Measurements from ENCODE around the gene SPIRE1. TPM values are rescaled to one million over a fixed set of nuclear protein-coding genes. Genes with fewer than 3 reads are reported as not detected.

SPIRE1 gene
- total RNA-seq, 2 experiments from 2014 or later: 0.19 to 2.4 TPM

GRCh38 chr18:12577848-12578247 is 80.1 kb downstream of the SPIRE1 start:
- POLR2A ChIA-PET: no interaction called here
- intact Hi-C loops (cut with micrococcal nuclease; ENCODE audit: unreplicated experiment): no loop called here

GRCh38 chr18:12574494-12575185 is 83.3 kb downstream of the SPIRE1 start:
- no peak overlapping the region for H2AFZ ChIP-seq (ENCODE audit: low read length)
- TF ChIP-seq CTCF (conservative IDR thresholded peaks at IDR 0.05; ENCODE audit: low read length): no peak
- TF ChIP-seq EZH2phosphoT487 (IDR thresholded peaks at IDR 0.05; ENCODE audit: borderline replicate concordance, low read depth, low read length): no peak
- H3K9me3 ChIP-seq (ENCODE audit: low read length): no peaks in the 10 kb centered on the region
- H4K20me1 ChIP-seq (ENCODE audit: insufficient read depth, low read length): no peaks in the 10 kb centered on the region
- ChIA-PET CTCF (ENCODE audit: unreplicated experiment) (no interaction called here), POLR2A (no interaction called here)
- no peak for DNase-seq (ENCODE audit: low spot score)
- H3K9me2 ChIP-seq (ENCODE audit: insufficient read depth, low read length): no peaks in the 10 kb centered on the region
- no peak overlapping the region for H3K4me3 ChIP-seq (ENCODE audit: low read depth, low read length, poor library complexity, severe bottlenecking)
- no TSS peak for BruUV-seq (replicated peaks)
- H3K27ac ChIP-seq (ENCODE audit: low read depth, low read length, poor library complexity, severe bottlenecking): no peak overlapping the region
- no peaks in the 10 kb centered on the region for H3K79me2 ChIP-seq (ENCODE audit: insufficient read depth, low read depth, low read length)
- H3K36me3 ChIP-seq (ENCODE audit: insufficient read depth, low read length): no peaks in the 10 kb centered on the region
- intact Hi-C loops (cut with micrococcal nuclease; ENCODE audit: unreplicated experiment): no loop called here
- no peaks in the 10 kb centered on the region for H3K4me1 ChIP-seq (ENCODE audit: insufficient read depth, low read length, poor library complexity, severe bottlenecking)
- no peak overlapping the region for H3K4me2 ChIP-seq (ENCODE audit: low read length)

More at GRCh38 chr18:12577848-12578247, 80.1 kb downstream of the SPIRE1 start:
- no peaks in the 10 kb centered on the region for H3K4me1 ChIP-seq (ENCODE audit: insufficient read depth, low read length, poor library complexity, severe bottlenecking)
- H3K27ac ChIP-seq (ENCODE audit: low read depth, low read length, poor library complexity, severe bottlenecking): no peak overlapping the region
- H3K9me2 ChIP-seq (ENCODE audit: insufficient read depth, low read length): no peaks in the 10 kb centered on the region
- no peaks in the 10 kb centered on the region for H4K20me1 ChIP-seq (ENCODE audit: insufficient read depth, low read length)
- no TSS peak for BruUV-seq (replicated peaks)
- CTCF ChIA-PET (ENCODE audit: unreplicated experiment): no interaction called here
- no peak for DNase-seq (ENCODE audit: low spot score)
- no peaks in the 10 kb centered on the region for H3K9me3 ChIP-seq (ENCODE audit: low read length)
- no peak overlapping the region for H2AFZ ChIP-seq (ENCODE audit: low read length)
- no peaks in the 10 kb centered on the region for H3K79me2 ChIP-seq (ENCODE audit: insufficient read depth, low read depth, low read length)
- no peaks in the 10 kb centered on the region for H3K36me3 ChIP-seq (ENCODE audit: insufficient read depth, low read length)
- H3K4me3 ChIP-seq (ENCODE audit: low read depth, low read length, poor library complexity, severe bottlenecking): no peak overlapping the region
- TF ChIP-seq CTCF (conservative IDR thresholded peaks at IDR 0.05; ENCODE audit: low read length) (no peak), EZH2phosphoT487 (IDR thresholded peaks at IDR 0.05; ENCODE audit: borderline replicate concordance, low read depth, low read length) (no peak)
- no peak overlapping the region for H3K4me2 ChIP-seq (ENCODE audit: low read length)

GRCh38 chr18:12571630-12572029 is 86.3 kb downstream of the SPIRE1 start:
- H2AFZ ChIP-seq (ENCODE audit: low read length): no peak overlapping the region

More at GRCh38 chr18:12571630-12572029, 86.3 kb downstream of the SPIRE1 start:
- H3K79me2 ChIP-seq (ENCODE audit: insufficient read depth, low read depth, low read length): no peaks in the 10 kb centered on the region
- no peak overlapping the region for H3K4me3 ChIP-seq (ENCODE audit: low read depth, low read length, poor library complexity, severe bottlenecking)
- no peaks in the 10 kb centered on the region for H3K36me3 ChIP-seq (ENCODE audit: insufficient read depth, low read length)
- no TSS peak for BruUV-seq (replicated peaks)
- ChIA-PET CTCF (ENCODE audit: unreplicated experiment) (no interaction called here), POLR2A (no interaction called here)
- no peaks in the 10 kb centered on the region for H3K9me3 ChIP-seq (ENCODE audit: low read length)
- no peaks in the 10 kb centered on the region for H3K4me1 ChIP-seq (ENCODE audit: insufficient read depth, low read length, poor library complexity, severe bottlenecking)
- intact Hi-C loops (cut with micrococcal nuclease; ENCODE audit: unreplicated experiment): no loop called here
- H4K20me1 ChIP-seq (ENCODE audit: insufficient read depth, low read length): no peaks in the 10 kb centered on the region
- no peaks in the 10 kb centered on the region for H3K9me2 ChIP-seq (ENCODE audit: insufficient read depth, low read length)
- no peak for TF ChIP-seq EZH2phosphoT487 (IDR thresholded peaks at IDR 0.05; ENCODE audit: borderline replicate concordance, low read depth, low read length)
- H3K27ac ChIP-seq (ENCODE audit: low read depth, low read length, poor library complexity, severe bottlenecking): no peak overlapping the region
- no peak for DNase-seq (ENCODE audit: low spot score)
- H3K4me2 ChIP-seq (ENCODE audit: low read length): no peak overlapping the region
